NCI-H526 treated with DMSO at 0.1 percent for 48 hours (cell line): ENCODE measurements around the gene CER1.

Experiments
- DNase-seq: peaks from one replicate; lab custom pipeline; 2025; lab: John Stamatoyannopoulos, UW

Gene CER1

DNA sequence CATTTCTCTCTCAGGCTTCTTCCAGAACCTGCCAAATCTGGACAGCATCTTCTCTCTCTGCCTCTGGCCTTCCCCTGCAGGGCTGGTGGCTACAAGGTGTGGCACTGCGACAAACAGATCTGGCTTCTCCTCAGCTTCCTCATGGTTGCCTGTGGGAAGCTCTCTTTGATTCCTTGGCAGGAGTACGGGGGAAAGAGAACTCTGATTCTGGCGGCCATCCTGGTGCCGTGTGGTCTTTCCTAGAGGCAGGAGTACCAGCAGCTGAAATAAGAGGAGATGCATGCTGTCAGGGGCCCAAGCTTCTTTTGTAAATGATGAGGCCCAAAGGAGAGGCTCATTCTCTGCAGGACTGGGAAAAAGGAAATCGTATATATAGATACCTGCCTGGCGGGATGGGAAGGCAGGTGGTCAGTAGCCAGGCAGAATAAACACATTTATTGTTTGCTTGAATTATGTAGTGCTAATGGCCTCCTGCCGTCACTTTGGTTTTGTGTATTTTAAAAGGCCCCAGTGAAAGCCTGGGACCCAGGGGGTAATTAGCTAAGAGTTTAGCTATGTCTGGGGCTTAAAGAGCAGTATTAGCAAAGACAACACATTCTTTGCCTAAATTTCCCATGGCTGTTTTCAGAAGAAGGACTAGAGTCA is at the start of gene CER1:
CER1 (minus strand) TSS at position 343 of the 645 bp plus-strand sequence; CDS start at position 282, 61 bp downstream.
- no peak for DNase-seq

GRCh38 chr9:14770592-14770991 is 48.1 kb upstream of the CER1 start:
- no peak for DNase-seq

DNA sequence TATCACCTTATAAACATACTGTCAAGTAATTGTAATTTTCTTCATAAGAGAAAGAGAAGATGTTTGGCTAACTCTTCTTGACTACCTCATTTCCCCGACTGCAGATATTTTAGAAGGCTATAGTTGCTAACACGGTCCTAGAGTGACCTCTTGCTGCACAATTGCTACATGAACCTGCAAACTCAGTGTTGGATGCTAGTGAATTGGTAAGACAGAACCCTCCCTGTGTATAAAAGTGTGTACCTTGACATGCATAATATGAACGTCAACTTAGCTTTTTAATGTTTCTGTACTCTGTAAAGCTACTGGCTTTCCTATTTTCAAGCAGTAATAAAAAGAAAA is 46.7 kb upstream of the CER1 start:
- DNase-seq, result peak; percentile 79

GRCh38 chr9:14768405-14769229 is 46.1 kb upstream of the CER1 start:
- DNase-seq, result peak; percentile 69

GRCh38 chr9:14766299-14766698 is 43.8 kb upstream of the CER1 start:
- DNase-seq, result no peak

DNA sequence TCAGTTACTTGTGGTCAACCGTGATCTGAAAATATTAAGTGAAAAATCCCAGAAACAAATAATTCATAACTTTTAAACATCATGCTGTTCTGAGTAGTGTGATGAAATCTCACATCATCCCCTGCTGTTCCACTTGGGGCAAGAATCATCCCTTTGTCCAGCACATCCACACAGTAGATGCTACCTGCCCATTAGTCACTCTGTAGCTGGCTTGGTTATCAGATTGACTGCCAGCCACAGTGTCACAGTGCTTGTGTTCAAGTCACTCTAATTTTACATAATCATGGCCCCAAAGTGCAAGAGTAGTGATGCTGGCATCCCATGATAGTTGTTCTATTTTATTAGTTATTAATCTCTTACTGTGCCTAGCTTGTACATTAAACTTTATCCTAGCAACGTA is 39.1 kb upstream of the CER1 start:
- no peak for DNase-seq

DNA sequence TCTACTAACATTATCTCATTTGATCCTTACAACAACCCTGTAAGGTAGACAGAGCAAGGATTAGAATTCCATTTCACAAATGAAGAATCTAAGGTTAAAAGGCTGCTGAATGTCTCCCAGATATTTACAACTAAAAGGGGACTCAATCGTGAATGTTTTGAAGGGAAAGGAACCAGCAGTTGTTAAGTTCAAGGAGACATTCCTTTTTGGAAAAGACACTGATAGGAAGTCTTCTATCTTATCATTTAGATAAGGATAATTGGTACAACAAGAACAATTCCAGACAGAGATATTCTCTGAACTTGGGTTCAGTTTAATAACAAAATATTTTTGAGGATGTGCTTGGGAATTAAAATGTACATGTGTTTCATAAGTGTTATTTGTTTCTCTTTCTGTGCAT is 37.5 kb upstream of the CER1 start:
- DNase-seq, result no peak

DNA sequence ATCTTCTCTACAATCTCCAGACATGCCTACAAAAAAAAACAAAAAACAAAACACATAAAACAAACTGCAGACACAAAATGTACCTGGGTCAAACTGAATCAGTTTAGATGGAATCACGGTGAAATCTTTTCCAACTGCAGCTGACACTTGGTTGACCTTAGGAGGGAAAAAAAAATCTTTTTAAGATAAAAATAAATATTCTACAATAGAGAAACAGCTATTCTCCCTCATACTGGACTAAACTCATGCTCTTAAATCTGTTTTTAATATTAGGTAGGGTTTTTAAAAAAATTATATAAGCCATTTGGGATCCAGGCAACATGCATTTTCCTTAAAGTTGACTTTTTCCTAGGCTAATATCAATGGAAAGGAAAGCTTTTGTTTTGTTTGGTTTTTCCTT is 33.8 kb upstream of the CER1 start:
- DNase-seq, result no peak

GRCh38 chr9:14752871-14753270 is 30.3 kb upstream of the CER1 start:
- DNase-seq, result no peak

DNA sequence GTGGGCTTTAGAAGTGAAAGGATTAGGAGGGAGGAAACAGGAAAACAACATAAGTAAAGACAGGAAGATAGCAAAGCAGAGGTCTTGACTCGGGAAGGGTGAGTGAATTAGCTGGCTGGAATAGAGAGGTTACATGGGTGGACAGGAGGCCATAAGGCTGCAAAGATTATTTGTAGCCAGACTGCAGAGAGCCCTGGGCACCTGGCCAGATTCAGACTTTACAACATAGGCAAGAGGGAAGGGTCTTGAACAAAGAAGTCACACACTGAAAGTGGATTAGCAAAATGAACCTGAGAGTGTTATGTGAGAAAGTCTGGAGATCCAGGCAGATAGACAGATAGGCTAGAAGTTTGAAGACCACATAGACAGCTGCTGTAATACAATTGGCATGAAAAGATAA is 29.7 kb upstream of the CER1 start:
- no peak for DNase-seq

GRCh38 chr9:14750821-14751220 is 28.3 kb upstream of the CER1 start:
- DNase-seq, result no peak

- no peak for DNase-seq
Measured at GRCh38 chr9:14749741-14750211, 27.2 kb upstream of the CER1 start.

DNA sequence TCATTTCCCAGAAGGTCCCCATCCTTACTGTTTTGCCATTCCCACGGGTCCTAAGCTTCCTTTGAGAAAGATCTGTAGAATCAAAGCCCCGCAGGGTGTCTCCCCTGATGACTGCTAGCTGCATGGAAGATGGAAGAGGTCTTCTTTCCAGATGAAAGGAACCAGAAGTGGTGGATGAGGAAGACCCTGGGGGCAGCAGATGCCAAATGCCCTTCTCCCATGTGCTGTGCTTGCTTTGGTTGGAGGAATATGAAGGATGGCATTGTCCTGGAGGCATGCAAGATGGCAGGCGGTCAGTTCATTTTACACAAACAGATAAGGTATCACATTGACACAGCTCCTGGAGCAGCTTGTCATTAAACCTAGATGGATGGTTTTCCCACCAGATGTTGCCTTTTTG is 25.8 kb upstream of the CER1 start:
- DNase-seq, result no peak

DNA sequence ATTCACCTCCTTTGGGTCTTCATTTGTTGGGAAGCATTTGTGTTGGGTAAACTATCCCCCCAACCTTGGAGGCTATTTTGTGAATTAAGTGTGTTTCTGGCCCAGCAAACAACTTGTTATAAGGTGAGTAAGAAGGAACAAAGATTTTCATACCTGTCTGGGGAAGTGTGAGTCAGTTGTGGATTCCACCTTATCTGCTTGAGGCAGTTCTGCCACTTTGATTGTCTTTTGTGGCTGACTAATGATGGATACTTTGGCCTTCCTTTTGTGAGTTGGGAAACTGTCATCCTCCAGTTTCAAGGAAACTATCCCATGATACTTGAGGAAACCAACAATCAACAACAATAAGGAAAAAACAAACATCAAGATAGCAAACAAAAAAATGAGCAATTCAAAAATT is 24.6 kb upstream of the CER1 start:
- DNase-seq, result no peak

- DNase-seq, result no peak
Measured at GRCh38 chr9:14746626-14747025, 24.1 kb upstream of the CER1 start.

DNA sequence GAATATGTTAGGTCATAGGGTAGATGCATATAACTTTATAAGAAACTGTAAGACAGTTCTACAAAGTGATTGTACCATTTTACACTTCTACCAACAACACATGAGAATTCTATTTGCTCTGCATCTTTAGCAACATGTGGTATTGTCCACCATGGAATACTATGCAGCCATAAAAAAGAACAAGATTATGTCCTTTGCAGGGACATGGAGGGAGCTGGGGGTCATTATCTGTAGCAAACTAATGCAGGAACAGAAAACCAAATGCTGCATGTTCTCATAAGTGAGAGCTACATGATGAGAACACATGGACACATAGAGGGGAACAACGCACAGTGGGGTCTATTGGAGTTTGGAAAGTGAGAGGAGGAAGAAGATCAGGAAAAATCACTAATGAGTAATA is 22.2 kb upstream of the CER1 start:
- DNase-seq, result no peak

GRCh38 chr9:14741369-14741768 is 18.8 kb upstream of the CER1 start:
- no peak for DNase-seq

DNA sequence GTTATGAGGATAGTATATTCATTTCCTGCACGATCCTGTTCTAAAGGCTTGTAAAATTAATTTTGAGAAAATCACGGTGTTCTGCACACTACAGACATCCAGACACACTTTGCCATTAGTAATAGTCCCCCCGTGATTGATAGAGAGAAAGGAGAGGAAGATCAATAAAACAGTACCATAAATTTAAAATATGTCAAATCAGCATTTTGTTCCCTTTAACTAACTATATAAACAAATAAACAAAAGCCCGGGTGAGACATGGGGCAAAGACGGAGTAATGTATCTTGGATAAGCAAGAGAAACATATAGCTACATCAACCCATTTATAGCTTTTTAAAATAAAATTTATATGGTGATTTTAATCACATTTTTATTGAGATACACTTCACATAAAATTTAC is 10.6 kb upstream of the CER1 start:
- DNase-seq, result no peak

GRCh38 chr9:14731294-14731981 is 8.9 kb upstream of the CER1 start:
- no peak for DNase-seq

DNA sequence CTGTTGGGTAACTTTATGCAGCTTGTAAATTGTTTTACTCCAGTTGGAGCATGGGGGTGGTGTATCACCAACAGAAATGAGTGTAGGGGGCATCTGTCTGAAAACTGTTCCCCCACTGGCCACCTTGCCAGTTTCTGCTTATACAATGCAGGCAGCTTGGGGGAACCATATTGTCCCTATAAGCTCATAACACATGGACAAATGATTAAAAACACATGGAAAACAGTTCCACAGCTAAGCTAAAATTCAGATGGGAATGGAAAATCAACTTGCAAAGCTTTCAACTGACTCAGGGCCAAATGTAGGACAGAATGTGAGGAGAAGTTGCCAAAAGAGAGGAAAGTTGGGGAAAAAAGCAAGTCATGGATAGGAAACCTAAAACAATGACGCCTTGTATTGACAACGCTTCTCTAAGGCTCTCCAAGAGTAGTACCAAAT is 7.9 kb upstream of the CER1 start:
- no peak for DNase-seq

DNA sequence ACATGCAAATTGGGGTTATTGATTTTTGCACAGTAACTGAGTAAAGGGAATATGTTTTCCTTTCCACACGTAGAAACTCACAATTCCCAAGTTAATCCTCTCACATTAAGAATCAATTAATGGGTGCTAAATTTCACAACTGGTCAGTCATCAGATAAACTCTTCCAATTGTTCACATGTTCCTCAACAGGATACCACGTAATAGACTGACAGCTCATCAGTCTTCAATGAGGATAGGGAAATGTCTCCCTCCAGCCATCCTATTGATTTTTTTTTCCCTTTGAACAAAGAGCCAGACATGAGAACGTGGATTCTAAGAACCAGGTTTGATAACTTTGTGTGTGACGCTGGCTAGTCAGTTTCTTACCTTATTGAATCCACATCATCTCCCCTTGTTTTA is 768 bp upstream of the CER1 start:
- DNase-seq, result no peak

DNA sequence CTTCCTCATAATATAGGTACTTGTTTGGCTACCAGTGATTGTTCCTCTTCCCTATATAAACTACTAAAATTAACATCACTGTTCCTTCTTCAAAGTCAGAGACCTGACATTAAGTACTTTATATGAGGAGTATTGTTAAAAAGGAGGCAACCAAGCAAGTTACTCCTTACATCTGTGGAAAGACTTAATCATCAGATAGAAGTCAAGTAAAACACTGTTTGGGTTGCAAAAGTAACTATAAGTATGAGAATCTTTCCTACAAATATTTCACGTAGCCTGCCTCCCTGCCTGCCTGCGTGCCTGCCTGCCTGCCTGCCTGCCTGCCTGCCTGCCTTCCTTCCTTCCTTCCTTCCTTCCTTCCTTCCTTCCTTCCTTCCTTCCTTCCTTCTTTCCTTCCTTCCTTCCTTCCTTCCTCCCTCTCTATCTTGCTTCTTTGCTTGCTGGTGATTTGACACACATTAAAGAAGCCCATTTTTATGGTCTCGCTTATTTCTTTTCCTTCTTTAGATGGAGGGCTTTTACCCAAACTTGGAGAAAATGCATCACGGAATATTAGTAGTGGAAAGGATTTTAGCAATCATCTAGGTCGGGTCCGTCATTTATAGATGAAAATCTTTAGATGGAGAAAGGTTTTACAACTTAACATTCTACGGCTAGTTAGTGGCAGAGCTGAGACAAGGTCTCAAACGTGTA is 3.2 kb downstream of the CER1 start:
- DNase-seq, result no peak
